Stimulated activated CD8-positive, alpha-beta memory T cell treated with anti-CD3 and anti-CD28 coated beads, Interleukin-2, amount 100 ng/mL, for 1 hour (primary cell): ENCODE results near the gene CPA4.

Experiments used
- DNase-seq, 2 donors: peaks; one replicate each; pipeline ENCODE4 v3.0.0-alpha.2; 2020; ENCODE audit warnings: low read depth in 2 of 2

The CPA4 gene

DNA sequence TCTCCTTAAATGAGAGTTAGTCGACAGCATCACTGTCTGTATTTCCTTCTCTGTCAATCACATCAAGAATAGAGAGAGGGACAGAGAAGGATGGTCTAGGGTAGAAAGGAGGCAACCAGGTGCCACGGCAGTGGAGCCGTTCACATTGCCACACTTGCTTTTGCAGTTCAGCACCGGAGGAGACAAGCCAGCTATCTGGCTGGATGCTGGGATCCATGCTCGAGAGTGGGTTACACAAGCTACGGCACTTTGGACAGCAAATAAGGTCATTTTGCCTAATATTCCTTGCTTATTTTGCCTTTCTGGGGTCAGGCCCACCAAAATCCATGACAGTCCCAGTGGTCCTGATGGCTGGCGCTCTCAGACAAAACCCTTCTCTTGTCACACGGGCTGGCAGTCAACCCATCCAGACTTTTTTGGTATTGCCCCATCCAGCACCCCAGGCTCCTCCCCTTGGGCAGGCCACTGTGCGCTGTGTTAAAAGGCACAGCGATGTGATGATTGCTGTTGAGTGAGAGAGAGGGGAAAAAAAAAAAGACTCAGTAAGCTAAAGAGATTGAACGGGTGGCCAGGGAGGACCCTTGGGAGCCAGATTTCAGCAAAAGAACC, 17.9 kb upstream of the CPA4 start:
- DNase-seq, result no peak

- no peak for DNase-seq
Observed at GRCh38 chr7:130275826-130276297, 17.1 kb upstream of the CPA4 start.

DNA sequence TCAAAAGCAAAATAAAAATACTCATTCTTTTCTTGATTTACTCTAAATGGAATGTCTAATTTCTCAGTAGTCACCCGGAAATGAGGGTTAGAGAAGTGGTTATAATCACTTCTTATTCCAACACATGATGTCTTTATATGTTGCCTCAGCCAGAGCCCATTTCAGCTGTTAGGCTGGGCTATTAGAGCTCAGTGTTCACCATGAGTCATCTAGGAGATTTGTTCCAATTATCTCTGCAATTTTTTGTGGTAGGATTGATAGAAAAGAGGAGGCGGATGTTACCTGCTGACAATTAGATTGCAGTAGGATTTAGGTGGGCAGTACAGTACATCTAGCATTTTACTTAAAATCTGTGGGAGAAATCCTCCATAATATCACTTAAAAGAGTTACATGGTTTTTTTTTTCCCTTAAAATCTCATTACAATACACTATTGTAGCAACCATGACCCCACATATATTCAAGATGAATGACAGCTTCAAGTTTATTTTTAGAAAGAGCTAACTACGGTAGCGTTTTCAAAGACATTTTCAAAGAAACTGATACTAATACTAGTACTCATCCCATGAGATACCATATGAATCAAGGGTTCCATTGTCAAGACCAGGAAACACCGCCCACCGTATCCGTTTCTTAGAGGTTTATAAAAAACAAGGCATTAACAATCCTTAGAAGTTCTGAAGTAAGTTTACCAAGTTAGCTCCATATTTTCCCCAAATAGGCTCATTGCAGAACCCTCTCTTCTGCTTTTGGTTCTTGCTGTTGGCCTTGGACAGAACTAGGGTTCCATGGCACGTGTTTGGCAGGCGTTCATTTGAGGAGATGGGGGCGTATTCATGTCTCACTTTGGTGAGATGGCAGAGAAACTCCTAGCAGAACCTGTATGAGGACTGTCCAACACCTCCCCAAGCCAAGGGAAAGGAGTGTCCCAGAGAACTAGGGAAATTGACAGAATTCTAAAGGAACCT, 15.9 kb upstream of the CPA4 start:
- DNase-seq, result no peak

DNA sequence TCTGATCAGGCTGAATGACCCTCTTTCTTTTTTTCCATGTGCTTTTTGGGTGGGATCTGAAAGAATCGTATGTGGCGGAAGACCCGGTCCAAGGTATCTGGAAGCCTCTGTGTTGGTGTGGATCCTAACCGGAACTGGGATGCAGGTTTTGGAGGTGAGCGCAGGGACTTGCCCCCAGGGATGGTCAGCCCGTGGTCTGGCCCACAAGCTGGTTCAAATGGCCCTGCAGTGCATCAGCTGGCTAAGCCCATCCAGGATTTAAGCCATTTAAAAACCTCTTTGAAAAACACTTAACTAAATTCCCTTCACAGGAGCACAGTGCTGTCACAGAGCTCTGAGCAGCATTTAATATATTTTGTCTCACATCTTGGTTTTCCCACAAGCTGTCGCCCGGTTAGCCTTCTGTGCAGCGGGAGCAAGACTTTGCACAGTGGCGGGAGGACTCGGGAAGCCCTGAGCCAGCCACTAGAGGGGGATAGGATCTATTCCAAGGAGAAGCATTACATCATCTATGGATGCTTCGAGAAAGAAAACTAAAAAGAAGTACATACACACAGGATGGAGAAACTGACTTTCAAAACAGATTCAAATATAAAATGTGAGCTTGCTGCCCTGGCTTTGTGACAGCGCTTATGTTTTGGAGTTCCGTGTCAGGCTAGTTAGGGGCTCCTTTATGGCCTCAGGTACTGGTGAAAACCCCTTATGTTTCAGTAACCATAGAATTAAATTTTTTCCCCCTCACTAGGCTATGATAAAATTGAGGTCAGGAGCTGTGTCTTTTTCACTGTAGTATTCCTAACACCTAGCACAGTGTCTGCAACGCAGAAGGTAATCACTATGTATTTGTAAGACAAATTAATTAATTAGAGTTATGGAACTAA, 15.0 kb upstream of the CPA4 start:
- no peak for DNase-seq

- DNase-seq, result no peak
Observed at GRCh38 chr7:130278860-130279259, 14.1 kb upstream of the CPA4 start.

DNA sequence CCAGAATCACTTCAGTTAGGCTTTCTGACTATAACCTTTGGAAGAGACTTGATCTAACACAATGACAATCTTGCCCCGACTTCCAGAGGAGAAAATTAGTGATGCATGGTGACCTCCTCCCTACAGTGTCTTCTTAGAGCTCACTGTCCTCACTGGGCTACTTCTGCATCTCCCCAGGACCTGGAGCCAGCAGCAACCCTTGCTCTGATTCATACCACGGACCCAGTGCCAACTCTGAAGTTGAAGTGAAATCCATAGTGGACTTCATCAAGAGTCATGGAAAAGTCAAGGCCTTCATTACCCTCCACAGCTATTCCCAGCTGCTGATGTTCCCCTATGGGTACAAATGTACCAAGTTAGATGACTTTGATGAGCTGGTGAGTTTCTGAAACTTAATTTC, 13.7 kb upstream of the CPA4 start:
- DNase-seq, result no peak

- no peak for DNase-seq
Observed at GRCh38 chr7:130279906-130280305, 13.1 kb upstream of the CPA4 start.

GRCh38 chr7:130281260-130281659, 11.7 kb upstream of the CPA4 start:
- DNase-seq, result no peak

- no peak for DNase-seq
Observed at GRCh38 chr7:130286881-130287280, 6.1 kb upstream of the CPA4 start.

GRCh38 chr7:130288168-130288567, 4.8 kb upstream of the CPA4 start:
- no peak for DNase-seq

- DNase-seq, result no peak
Observed at GRCh38 chr7:130288829-130289228, 4.1 kb upstream of the CPA4 start.

DNA sequence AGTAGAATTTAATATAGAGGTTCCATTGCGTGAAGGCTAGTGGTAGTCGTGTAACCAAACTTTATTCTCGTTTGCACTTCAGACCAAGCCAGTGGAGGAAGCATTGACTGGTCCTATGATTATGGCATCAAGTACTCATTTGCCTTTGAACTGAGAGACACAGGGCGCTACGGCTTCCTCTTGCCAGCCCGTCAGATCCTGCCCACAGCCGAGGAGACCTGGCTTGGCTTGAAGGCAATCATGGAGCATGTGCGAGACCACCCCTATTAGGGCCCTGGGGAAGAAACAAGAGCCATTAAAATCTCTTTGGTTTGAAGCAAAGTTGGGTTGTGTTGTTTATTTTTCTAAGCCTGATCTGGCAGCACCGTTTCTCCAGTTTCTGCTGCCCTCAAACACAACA, 3.5 kb upstream of the CPA4 start:
- DNase-seq, result no peak

DNA sequence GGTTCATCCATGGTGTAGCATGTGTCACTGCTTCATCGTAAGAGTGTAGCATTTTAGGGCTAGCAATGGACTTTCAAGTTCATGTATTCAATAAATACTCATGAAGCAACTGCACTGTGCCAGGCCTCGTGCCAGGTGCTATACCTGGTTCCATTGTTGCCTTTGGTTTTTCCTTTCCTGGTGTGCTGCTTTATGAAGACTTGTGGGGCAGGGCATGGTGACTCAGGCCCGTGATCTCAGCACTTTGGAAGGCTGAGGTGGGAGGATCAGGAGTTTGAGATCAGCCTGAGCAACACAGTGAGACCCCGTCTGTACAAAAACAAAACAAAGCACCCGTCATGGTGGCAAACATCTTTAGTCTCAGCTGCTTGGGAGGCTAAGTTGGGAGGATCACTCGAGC, 2.2 kb upstream of the CPA4 start:
- DNase-seq, result no peak

- DNase-seq, result no peak
Observed at GRCh38 chr7:130293521-130293920, 560 bp downstream of the CPA4 start.

- no peak for DNase-seq
Observed at GRCh38 chr7:130294314-130294713, 1.4 kb downstream of the CPA4 start.

DNA sequence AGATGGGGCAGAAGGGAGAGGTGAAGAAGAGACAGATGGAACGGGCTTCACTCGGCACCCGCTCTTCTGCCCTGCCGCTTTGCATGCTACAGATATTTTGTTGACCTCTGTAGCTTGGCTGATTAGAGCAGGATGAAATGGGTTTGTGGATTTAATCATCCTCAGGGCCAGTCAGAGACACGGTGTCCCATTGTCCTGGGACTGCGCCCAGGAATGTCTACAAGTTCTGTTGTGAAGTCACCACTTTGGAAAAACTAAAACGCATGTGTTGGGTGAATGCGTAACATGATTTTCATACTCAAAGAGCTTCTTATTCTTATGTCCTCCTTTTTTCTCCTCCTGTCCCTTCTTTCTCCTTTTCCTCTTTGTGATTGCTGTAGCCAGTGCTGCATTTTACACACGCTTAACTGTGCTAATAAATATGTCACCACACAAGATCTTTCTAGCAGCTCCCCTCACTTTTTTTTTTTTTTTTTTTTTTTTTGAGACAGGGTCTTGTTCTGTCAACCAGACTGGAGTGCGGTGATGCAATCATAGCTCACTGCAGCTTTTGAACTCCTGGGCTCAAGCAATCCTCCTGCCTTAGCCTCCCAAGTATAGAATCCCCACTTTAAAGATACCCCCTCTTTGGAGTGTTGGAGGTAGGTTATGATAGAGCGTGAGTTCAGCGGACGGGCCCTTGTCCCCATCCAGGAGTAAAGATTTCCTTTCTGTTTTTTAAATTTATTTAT, 3.4 kb downstream of the CPA4 start:
- no peak for DNase-seq

DNA sequence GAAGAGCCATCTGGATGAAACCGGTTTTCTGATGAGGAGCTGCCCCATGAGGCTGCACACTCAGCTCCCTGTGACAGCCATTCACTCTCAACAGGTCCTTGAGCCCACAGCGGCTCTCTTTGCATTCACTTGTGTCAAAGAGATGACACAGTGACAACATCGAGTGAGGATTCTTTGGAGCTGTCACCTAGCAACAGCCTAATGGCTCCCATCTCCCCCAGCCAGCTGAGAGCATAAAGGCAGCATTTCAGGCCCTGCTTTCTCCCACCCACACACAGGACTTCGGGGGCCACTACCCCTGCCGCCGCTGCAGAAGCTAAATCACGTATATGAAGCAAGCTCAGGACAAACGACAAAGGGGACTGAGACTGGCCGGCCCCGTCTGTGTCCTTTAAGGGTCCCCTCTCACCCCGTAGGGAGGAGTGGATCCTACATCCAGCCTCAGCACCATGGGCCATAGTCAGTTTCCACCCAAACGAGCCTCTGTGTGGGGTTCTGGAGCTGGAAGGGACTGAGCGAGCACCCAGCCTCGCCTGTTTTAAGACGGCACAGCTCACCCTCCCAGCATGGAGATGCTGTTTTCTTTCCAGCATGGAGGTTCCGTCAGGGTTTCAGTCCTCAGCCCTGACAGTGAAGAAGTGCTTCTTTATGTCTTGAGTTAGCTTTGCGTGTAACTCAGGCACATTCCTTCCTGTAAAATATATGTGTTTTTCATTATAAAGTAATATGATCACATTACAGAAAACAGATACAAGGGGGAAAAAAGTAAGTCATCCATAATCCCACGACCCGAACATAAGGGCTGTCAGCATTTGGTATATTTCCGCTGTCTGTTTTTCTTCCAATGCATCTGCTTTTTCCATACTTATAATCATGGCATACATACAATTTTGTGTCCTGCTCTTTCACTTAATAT, 4.9 kb downstream of the CPA4 start:
- DNase-seq, result no peak

- no peak for DNase-seq
Observed at GRCh38 chr7:130298544-130299326, 5.8 kb downstream of the CPA4 start.

GRCh38 chr7:130299866-130300265, 6.9 kb downstream of the CPA4 start:
- no peak for DNase-seq
